ENCODE results near the gene THSD7A. TPM values are rescaled to one million over a fixed set of nuclear protein-coding genes. Genes with fewer than 3 reads are reported as not detected.

THSD7A gene
- total RNA-seq, 4 donors from 2014 or later = 16.2 to 36.4 (median 21.5) TPM

GRCh38 chr7:11727864-11728263 lies 104.1 kb downstream of the THSD7A start:
- Histone ChIP-seq H3K4me1 (no peaks in the 10 kb centered on the region), H3K27me3 (no peaks in the 10 kb centered on the region), H3K4me3 (no peak overlapping the region), H3K27ac (no peak overlapping the region), H3K9me3 (no peaks in the 10 kb centered on the region), H3K36me3 (no peaks in the 10 kb centered on the region)
- peak in 1 of 2 donors; percentile 14 for DNase-seq
- intact Hi-C loops (cut with DNase I; ENCODE audit: low total_unique reads) = no loop called here
- TF ChIP-seq CTCF (IDR thresholded peaks at IDR 0.05) (no peak), POLR2A (IDR thresholded peaks at IDR 0.05) (no peak)

- H3K9me3 ChIP-seq = no peaks in the 10 kb centered on the region
- H3K27ac ChIP-seq = peak overlapping the region in 1 of 2 donors; percentile 6
- no peaks in the 10 kb centered on the region for H3K4me1 ChIP-seq
- DNase-seq = peak; percentile 52 to 62
- intact Hi-C loops (cut with DNase I; ENCODE audit: low total_unique reads) = no loop called here
- H3K36me3 ChIP-seq = no peaks in the 10 kb centered on the region
- TF ChIP-seq CTCF (IDR thresholded peaks at IDR 0.05) (no peak), POLR2A (IDR thresholded peaks at IDR 0.05) (no peak)
- no peak overlapping the region for H3K4me3 ChIP-seq
- H3K27me3 ChIP-seq = no peaks in the 10 kb centered on the region
Observed at GRCh38 chr7:11726794-11727155, 105.2 kb downstream of the THSD7A start.

GRCh38 chr7:11726001-11726793 lies 105.8 kb downstream of the THSD7A start:
- no peaks in the 10 kb centered on the region for H3K9me3 ChIP-seq
- no peak for DNase-seq
- H3K27ac ChIP-seq = no peak overlapping the region
- no peak for TF ChIP-seq POLR2A (IDR thresholded peaks at IDR 0.05)
- TF ChIP-seq CTCF (IDR thresholded peaks at IDR 0.05) = no peak
- intact Hi-C loops (cut with DNase I; ENCODE audit: low total_unique reads) = no loop called here
- H3K4me1 ChIP-seq = no peaks in the 10 kb centered on the region
- no peaks in the 10 kb centered on the region for H3K36me3 ChIP-seq
- H3K4me3 ChIP-seq = no peak overlapping the region
- no peaks in the 10 kb centered on the region for H3K27me3 ChIP-seq

GRCh38 chr7:11716185-11716584 lies 115.8 kb downstream of the THSD7A start:
- H3K4me1 ChIP-seq = no peaks in the 10 kb centered on the region
- TF ChIP-seq POLR2A (IDR thresholded peaks at IDR 0.05) (no peak), CTCF (IDR thresholded peaks at IDR 0.05) (no peak)
- H3K36me3 ChIP-seq = no peaks in the 10 kb centered on the region
- intact Hi-C loops (cut with DNase I; ENCODE audit: low total_unique reads) = no loop called here
- H3K9me3 ChIP-seq = no peaks in the 10 kb centered on the region
- no peak overlapping the region for H3K27ac ChIP-seq
- H3K27me3 ChIP-seq = no peaks in the 10 kb centered on the region
- H3K4me3 ChIP-seq = no peak overlapping the region
- DNase-seq = peak in 1 of 2 donors; percentile 14

GRCh38 chr7:11714676-11715075 lies 117.3 kb downstream of the THSD7A start:
- no peak for DNase-seq
- Histone ChIP-seq H3K4me3 (no peak overlapping the region), H3K4me1 (no peaks in the 10 kb centered on the region), H3K36me3 (no peaks in the 10 kb centered on the region), H3K27ac (no peak overlapping the region), H3K9me3 (no peaks in the 10 kb centered on the region), H3K27me3 (no peaks in the 10 kb centered on the region)
- intact Hi-C loops (cut with DNase I; ENCODE audit: low total_unique reads) = no loop called here
- no peak for TF ChIP-seq CTCF (IDR thresholded peaks at IDR 0.05)
- no peak for TF ChIP-seq POLR2A (IDR thresholded peaks at IDR 0.05)
